ENCODE data around the gene BTBD8.

The BTBD8 gene

GRCh38 chr1:92188436-92189255 is 108.5 kb downstream of the BTBD8 start:
- in situ Hi-C loops (cut with MboI; ENCODE audit: low sequenced_read_pairs) = no loop called here

DNA sequence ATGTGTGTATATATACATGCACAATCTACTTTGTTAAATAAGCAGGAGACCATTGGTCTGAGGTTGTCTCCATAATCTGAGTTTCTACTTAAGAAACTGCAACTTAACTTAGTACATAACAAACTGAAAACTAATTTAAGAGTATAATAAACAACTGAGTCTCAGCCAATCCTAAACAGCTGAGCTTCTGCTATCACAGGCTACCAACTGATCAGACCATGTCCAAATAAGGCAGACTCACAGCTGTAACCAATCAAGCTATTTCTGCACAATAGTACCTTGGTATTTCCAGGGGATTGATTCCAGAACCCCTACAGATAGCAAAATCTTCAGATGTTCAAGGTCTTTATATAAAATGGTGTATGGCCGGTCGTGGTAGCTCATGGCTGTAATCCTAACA is 111.6 kb downstream of the BTBD8 start:
- in situ Hi-C loops (cut with MboI; ENCODE audit: low sequenced_read_pairs) = no loop called here

GRCh38 chr1:92192246-92192645 is 112.1 kb downstream of the BTBD8 start:
- in situ Hi-C loops (cut with MboI; ENCODE audit: low sequenced_read_pairs) = no loop called here

GRCh38 chr1:92194511-92194910 is 114.4 kb downstream of the BTBD8 start:
- in situ Hi-C loops (cut with MboI; ENCODE audit: low sequenced_read_pairs) = no loop called here

GRCh38 chr1:92201973-92202372 is 121.8 kb downstream of the BTBD8 start:
- in situ Hi-C loops (cut with MboI; ENCODE audit: low sequenced_read_pairs) = no loop called here

GRCh38 chr1:92203105-92203504 is 123.0 kb downstream of the BTBD8 start:
- in situ Hi-C loops (cut with MboI; ENCODE audit: low sequenced_read_pairs) = no loop called here

GRCh38 chr1:92210701-92211100 is 130.6 kb downstream of the BTBD8 start:
- in situ Hi-C loops (cut with MboI; ENCODE audit: low sequenced_read_pairs) = no loop called here

DNA sequence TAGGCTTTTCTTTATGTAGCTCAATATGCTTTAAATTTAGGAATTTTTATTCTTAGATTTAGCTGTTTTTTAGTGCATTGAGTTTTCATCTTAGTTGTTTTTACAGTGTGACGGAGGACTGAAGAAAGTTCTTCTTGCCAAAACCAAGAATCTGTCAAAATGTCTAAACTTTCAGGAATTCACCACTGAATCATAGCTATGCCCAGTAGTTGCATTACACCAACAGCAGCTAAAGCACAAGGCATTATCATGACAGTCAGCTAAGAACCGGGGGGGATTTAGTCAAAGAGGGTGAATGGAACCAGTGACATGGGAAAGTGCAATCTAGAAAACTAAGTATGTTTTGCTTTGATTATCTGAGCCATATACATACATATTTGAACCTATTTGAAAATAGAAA is 131.0 kb downstream of the BTBD8 start:
- in situ Hi-C loops (cut with MboI; ENCODE audit: low sequenced_read_pairs) = no loop called here

DNA sequence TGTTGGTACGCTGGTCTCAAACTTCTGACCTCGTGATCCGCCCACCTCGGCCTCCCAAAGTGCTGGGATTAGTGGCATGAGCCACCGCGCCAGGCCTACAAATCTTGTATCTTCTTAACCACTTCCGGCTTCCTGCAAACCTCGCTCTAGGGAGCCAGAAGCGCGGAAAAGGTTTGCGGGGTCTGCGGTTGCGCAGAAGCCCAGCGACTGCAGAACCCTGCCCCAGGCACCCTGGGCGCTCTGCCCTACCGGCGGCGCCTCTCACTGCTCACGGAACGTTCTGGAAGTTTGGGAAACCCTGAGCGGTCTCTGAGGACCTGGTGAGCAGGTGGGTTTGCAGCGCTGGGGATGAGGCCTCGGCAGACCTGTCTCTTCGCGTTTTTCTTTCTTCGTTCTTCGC is 137.6 kb downstream of the BTBD8 start, which contains the start of gene C1orf146:
Gene C1orf146, plus strand, starts transcription at position 195 of the 400 bp plus-strand sequence. CDS start 13,506 bp downstream, outside the sequence.
- in situ Hi-C loops (cut with MboI; ENCODE audit: low sequenced_read_pairs) = no loop called here

- in situ Hi-C loops (cut with MboI; ENCODE audit: low sequenced_read_pairs) = no loop called here
Measured at GRCh38 chr1:92218559-92218958, 138.4 kb downstream of the BTBD8 start.

GRCh38 chr1:92219028-92219427 is 138.9 kb downstream of the BTBD8 start:
- in situ Hi-C loops (cut with MboI; ENCODE audit: low sequenced_read_pairs) = no loop called here

DNA sequence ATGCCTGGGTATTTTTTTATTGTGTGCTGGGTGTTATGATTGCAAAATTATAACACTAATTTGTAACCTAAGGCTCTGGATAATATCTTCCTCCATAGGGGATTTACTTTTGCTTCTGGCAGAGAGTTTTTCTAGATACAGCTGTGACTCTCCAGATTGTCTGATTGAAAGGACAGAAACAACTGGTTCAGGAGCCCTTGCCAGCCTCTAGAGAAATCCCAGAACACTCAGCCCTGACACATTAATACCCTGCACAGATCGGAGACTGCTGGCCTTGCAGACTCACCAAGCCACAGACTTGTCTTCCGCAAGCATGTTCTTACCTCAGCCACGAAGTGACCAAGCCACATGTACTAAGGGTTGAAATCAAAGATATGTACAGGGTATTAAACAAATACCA is 148.3 kb downstream of the BTBD8 start:
- in situ Hi-C loops (cut with MboI; ENCODE audit: low sequenced_read_pairs) = no loop called here

- in situ Hi-C loops (cut with MboI; ENCODE audit: low sequenced_read_pairs) = no loop called here
Measured at GRCh38 chr1:92230736-92231135, 150.6 kb downstream of the BTBD8 start.
